NCI-H82 treated with DMSO at 0.1 percent for 48 hours (cell line): ENCODE results near the gene SENP7.
A peak's percentile ranks its signal among the peaks of the same experiment; 100 is the strongest.
"Not testable (repeated sequence)": the region's sequence is repeated elsewhere in the genome, so short reads cannot be mapped to it uniquely, and the experiment has no call there.

Experiments used
- DNase-seq: peaks from one replicate; lab custom pipeline; 2025; ENCODE audit not compliant: unreplicated experiment; lab: John Stamatoyannopoulos, UW

The SENP7 gene

GRCh38 chr3:101362406-101362805 is 150.6 kb downstream of the SENP7 start:
- DNase-seq = peak; percentile 45

GRCh38 chr3:101351829-101352228 is 161.2 kb downstream of the SENP7 start:
- DNase-seq = no peak

- DNase-seq = no peak
Measured at GRCh38 chr3:101340591-101340990, 172.4 kb downstream of the SENP7 start.

GRCh38 chr3:101333883-101334282 is 179.1 kb downstream of the SENP7 start:
- no peak for DNase-seq

- DNase-seq = no peak
Measured at GRCh38 chr3:101329016-101329673, 183.9 kb downstream of the SENP7 start.

- peak; percentile 97 for DNase-seq
Measured at GRCh38 chr3:101325393-101326134, 187.4 kb downstream of the SENP7 start.

GRCh38 chr3:101320475-101320874 is 192.5 kb downstream of the SENP7 start, which contains the start of gene IMPG2:
Gene IMPG2, minus strand, starts transcription at chr3:101320575. Its CDS starts 203 bp downstream, at chr3:101320372.
- DNase-seq = peak; percentile 98

GRCh38 chr3:101319531-101319930 is 193.5 kb downstream of the SENP7 start:
- peak; percentile 67 for DNase-seq

GRCh38 chr3:101312545-101312944 is 200.5 kb downstream of the SENP7 start:
- DNase-seq = no peak

GRCh38 chr3:101311676-101312075 is 201.3 kb downstream of the SENP7 start:
- no peak for DNase-seq

GRCh38 chr3:101310978-101311375 is 202.0 kb downstream of the SENP7 start:
- DNase-seq = no peak

- not testable (repeated sequence) for DNase-seq
Measured at GRCh38 chr3:101308147-101308772, 204.8 kb downstream of the SENP7 start.

GRCh38 chr3:101303836-101304235 is 209.2 kb downstream of the SENP7 start:
- no peak for DNase-seq

GRCh38 chr3:101303089-101303731 is 209.8 kb downstream of the SENP7 start:
- no peak for DNase-seq

GRCh38 chr3:101300073-101300472 is 212.9 kb downstream of the SENP7 start:
- DNase-seq = no peak

GRCh38 chr3:101292027-101292426 is 221.0 kb downstream of the SENP7 start:
- DNase-seq = no peak

- DNase-seq = no peak
Measured at GRCh38 chr3:101288294-101288693, 224.7 kb downstream of the SENP7 start.

- no peak for DNase-seq
Measured at GRCh38 chr3:101284757-101285156, 228.3 kb downstream of the SENP7 start.

- DNase-seq = peak; percentile 70
Measured at GRCh38 chr3:101281521-101282030, 231.4 kb downstream of the SENP7 start.

GRCh38 chr3:101279765-101280385 is 233.1 kb downstream of the SENP7 start:
- DNase-seq = no peak

- peak; percentile 75 for DNase-seq
Measured at GRCh38 chr3:101279162-101279561, 233.8 kb downstream of the SENP7 start.
